ENCODE data around the gene SELENOW.

The SELENOW gene

DNA sequence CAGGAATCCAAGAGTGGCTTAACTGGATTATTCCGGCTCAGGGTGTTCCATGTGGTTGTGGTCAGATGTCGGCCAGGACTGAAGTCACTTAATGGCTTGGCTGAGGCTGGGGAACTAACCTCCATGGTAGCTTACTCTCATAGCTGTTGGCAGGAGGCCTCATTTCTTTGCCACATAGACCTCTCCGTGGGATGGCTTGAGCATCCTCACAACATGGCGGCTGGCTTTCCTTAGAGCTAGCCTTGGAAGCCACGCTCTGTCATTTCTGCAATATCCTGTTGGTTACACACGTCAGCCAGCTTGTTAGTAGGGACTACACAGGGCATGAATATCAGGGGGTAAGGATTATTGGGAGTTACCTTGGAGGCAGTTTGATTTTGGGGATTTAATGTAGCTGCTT lies 48.3 kb downstream of the SELENOW start:
- no peak for DNase-seq

DNA sequence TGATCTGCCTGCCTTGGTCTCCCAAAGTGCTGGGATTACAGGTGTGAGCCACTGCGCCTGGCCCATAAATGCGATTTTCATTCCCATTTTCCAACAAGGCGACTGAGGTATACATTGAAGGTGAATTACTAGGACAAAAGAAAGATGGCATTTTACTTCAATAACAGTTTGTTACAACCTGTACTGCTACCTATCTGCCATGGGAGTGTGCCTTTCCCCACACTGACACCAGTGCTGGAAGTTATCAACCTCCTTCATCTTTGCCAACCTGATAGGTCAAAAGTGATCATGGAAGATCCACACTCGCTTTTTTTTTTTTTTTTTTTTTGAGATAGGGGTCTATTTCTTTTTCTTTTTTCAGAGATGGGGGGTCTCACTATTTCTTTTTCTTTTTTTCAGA lies 54.2 kb downstream of the SELENOW start:
- no peak for DNase-seq

Data from NCI-H1105 (cell line).